H9 (cell line): ENCODE measurements around the gene HMBS. TPM values are rescaled to one million over a fixed set of nuclear protein-coding genes. Genes with fewer than 3 reads are reported as not detected.

ENCODE experiments used
- DNase-seq: peaks from one replicate; pipeline ENCODE4 v3.0.0-alpha.2; 2017
- H2AFZ ChIP-seq: one replicate; pipeline ENCODE4 v1.6.1; 2013; ENCODE audit warnings: mild to moderate bottlenecking, low read length, control low read depth, moderate library complexity
- H2AK5ac ChIP-seq: 2 replicates; pipeline ENCODE4 v1.6.1; 2013; ENCODE audit warnings: low read length, control low read depth, mixed read lengths; ENCODE audit not compliant: insufficient read length
- H2BK120ac ChIP-seq: one replicate; pipeline ENCODE4 v1.6.1; 2013; ENCODE audit warnings: low read depth, mild to moderate bottlenecking, low read length, control low read depth, inconsistent platforms; ENCODE audit not compliant: poor library complexity, severe bottlenecking
- H2BK12ac ChIP-seq: 2 replicates; pipeline ENCODE4 v1.6.1; 2013; ENCODE audit warnings: low read length, control low read depth, mixed read lengths, low read depth; ENCODE audit not compliant: insufficient read length
- H2BK15ac ChIP-seq: 2 replicates; pipeline ENCODE4 v1.6.1; 2013; ENCODE audit warnings: low read depth, low read length, control low read depth
- H2BK20ac ChIP-seq: one replicate; pipeline ENCODE4 v1.6.1; 2013; ENCODE audit warnings: low read depth, mild to moderate bottlenecking, low read length, control low read depth, inconsistent platforms; ENCODE audit not compliant: poor library complexity, severe bottlenecking
- H2BK5ac ChIP-seq: 2 replicates; pipeline ENCODE4 v1.6.1; 2013; ENCODE audit warnings: low read length, control low read depth, mixed read lengths; ENCODE audit not compliant: insufficient read length
- H3K14ac ChIP-seq: 2 replicates; pipeline ENCODE4 v1.6.1; 2013; ENCODE audit warnings: low read length, control low read depth; ENCODE audit not compliant: insufficient read depth
- H3K18ac ChIP-seq: 2 replicates; pipeline ENCODE4 v1.6.1; 2013; ENCODE audit warnings: low read depth, mild to moderate bottlenecking, mixed read lengths, low read length, control low read depth; ENCODE audit not compliant: insufficient read length
- H3K23ac ChIP-seq: 2 replicates; pipeline ENCODE4 v1.6.1; 2013; ENCODE audit warnings: low read length, control low read depth, mixed read lengths, low read depth; ENCODE audit not compliant: insufficient read length
- H3K23me2 ChIP-seq: 2 replicates; pipeline ENCODE4 v1.6.1; 2013; ENCODE audit warnings: low read depth, mild to moderate bottlenecking, mixed read lengths, low read length, control low read depth; ENCODE audit not compliant: insufficient read length, poor library complexity, severe bottlenecking
- H3K27ac ChIP-seq: 2 replicates; pipeline ENCODE4 v1.5.1; 2013; ENCODE audit warnings: low read length, control low read depth, mixed read lengths, low read depth; ENCODE audit not compliant: insufficient read length
- H3K27me3 ChIP-seq: 2 replicates; pipeline ENCODE4 v1.6.1; 2013; ENCODE audit warnings: low read length, control low read depth, inconsistent platforms; ENCODE audit not compliant: insufficient read depth
- H3K4ac ChIP-seq: 2 replicates; pipeline ENCODE4 v1.6.1; 2013; ENCODE audit warnings: low read depth, mild to moderate bottlenecking, control low read depth, inconsistent platforms, low read length, moderate library complexity
- H3K4me1 ChIP-seq: 2 replicates; pipeline ENCODE4 v1.6.1; 2013; ENCODE audit warnings: low read length, control low read depth, inconsistent platforms; ENCODE audit not compliant: insufficient read depth
- H3K4me2 ChIP-seq: 2 replicates; pipeline ENCODE4 v1.6.1; 2013; ENCODE audit warnings: low read length, control low read depth, mixed read lengths; ENCODE audit not compliant: insufficient read length, insufficient read depth
- H3K56ac ChIP-seq: 2 replicates; pipeline ENCODE4 v1.6.1; 2013; ENCODE audit warnings: low read depth, mild to moderate bottlenecking, mixed read lengths, low read length, control low read depth; ENCODE audit not compliant: insufficient read length
- H3K79me1 ChIP-seq: 2 replicates; pipeline ENCODE4 v1.6.1; 2013; ENCODE audit warnings: low read depth, mild to moderate bottlenecking, moderate library complexity, low read length, control low read depth, inconsistent platforms; ENCODE audit not compliant: insufficient read depth, poor library complexity, severe bottlenecking
- H3K79me2 ChIP-seq: 2 replicates; pipeline ENCODE4 v1.6.1; 2013; ENCODE audit warnings: low read length, control low read depth, inconsistent platforms; ENCODE audit not compliant: insufficient read depth
- H3K9ac ChIP-seq: 2 replicates; pipeline ENCODE4 v1.6.1; 2013; ENCODE audit warnings: low read length, control low read depth, mixed read lengths; ENCODE audit not compliant: insufficient read length; ENCODE audit errors: extremely low read depth
- H3K9me3 ChIP-seq: one replicate; pipeline ENCODE4 v1.6.1; 2013; ENCODE audit warnings: low read depth, low read length, inconsistent platforms; ENCODE audit not compliant: control insufficient read depth
- H3T11ph ChIP-seq: one replicate; pipeline ENCODE4 v1.6.1; 2013; ENCODE audit warnings: mild to moderate bottlenecking, low read length, control low read depth, inconsistent platforms
- H4K20me1 ChIP-seq: one replicate; pipeline ENCODE4 v1.6.1; 2013; ENCODE audit not compliant: control insufficient read depth, insufficient read length, insufficient read depth
- H4K5ac ChIP-seq: 2 replicates; pipeline ENCODE4 v1.6.1; 2013; ENCODE audit warnings: low read depth, mild to moderate bottlenecking, mixed read lengths, low read length, control low read depth; ENCODE audit not compliant: insufficient read length
- H4K8ac ChIP-seq: replicated peaks from 2 replicates; pipeline ENCODE4 v1.6.1; 2013; ENCODE audit warnings: low read length, control low read depth, mixed read lengths, low read depth; ENCODE audit not compliant: insufficient read length
- H4K91ac ChIP-seq: 2 replicates; pipeline ENCODE4 v1.6.1; 2013; ENCODE audit warnings: low read depth, mild to moderate bottlenecking, moderate library complexity, mixed read lengths, low read length, control low read depth; ENCODE audit not compliant: insufficient read length
- H3K27ac Mint-ChIP-seq, 3 experiments: 2 replicates in 2 of 3; 3 replicates in 1 of 3; pipeline ENCODE4 v1.8.0; 2020 to 2021; ENCODE audit warnings: mixed read lengths in 3 of 3, mild to moderate bottlenecking in 1 of 3, moderate library complexity in 1 of 3
- H3K27me3 Mint-ChIP-seq: 2 replicates; pipeline ENCODE4 v1.8.0; 2021; ENCODE audit warnings: low read depth, mild to moderate bottlenecking, moderate library complexity, mixed read lengths
- H3K36me3 Mint-ChIP-seq, 3 experiments: 2 replicates in 2 of 3; 3 replicates in 1 of 3; pipeline ENCODE4 v1.8.0; 2020 to 2021; ENCODE audit warnings: low read depth in 3 of 3, mixed read lengths in 3 of 3; ENCODE audit not compliant: insufficient read depth in 1 of 3
- H3K4me1 Mint-ChIP-seq, 2 experiments: 2 replicates each; pipeline ENCODE4 v1.8.0; 2020; ENCODE audit warnings: mixed read lengths in 2 of 2
- H3K4me3 Mint-ChIP-seq, 2 experiments: 2 replicates in 1 of 2; 3 replicates in 1 of 2; pipeline ENCODE4 v1.8.0; 2020 to 2021; ENCODE audit warnings: mild to moderate bottlenecking in 2 of 2, mixed read lengths in 2 of 2, moderate library complexity in 1 of 2
- H3K9me3 Mint-ChIP-seq, 2 experiments: 2 replicates in 1 of 2; 3 replicates in 1 of 2; pipeline ENCODE4 v1.8.0; 2020; ENCODE audit warnings: mild to moderate bottlenecking in 2 of 2, mixed read lengths in 2 of 2, moderate library complexity in 1 of 2
- CTCF ChIP-seq: fragments of 200-600 bp; sonication (generic); conservative IDR thresholded peaks from 3 replicates; pipeline ENCODE4 v1.8.0; 2021; ENCODE audit warnings: antibody characterized with exemption, mild to moderate bottlenecking
- WGBS: extraction: QIAGEN DNeasy Blood & Tissue Kit; methylation state at CpG from one replicate; pipeline ENCODE4 v1.1.7; 2013; ENCODE audit warnings: missing lambda C conversion rate, low lambda C conversion rate, mixed read lengths; ENCODE audit not compliant: insufficient read length; ENCODE audit errors: extremely low coverage; 5-methylcytosine and 5-hydroxymethylcytosine counted together
- total RNA-seq: library from RNA; stranded (reverse); gene quantifications from 2 replicates; pipeline ENCODE4 v1.2.1, GENCODE V29; 2021

HMBS gene
- total RNA-seq, 1 experiment from 2014 or later, result 57.7 TPM

GRCh38 chr11:119088406-119088805 is 3.7 kb downstream of the HMBS start:
- no peak overlapping the region for H3T11ph ChIP-seq
- no peaks in the 10 kb centered on the region for H3K9me3 ChIP-seq
- H4K5ac ChIP-seq, result no peak overlapping the region
- H3K4ac ChIP-seq, result no peak overlapping the region
- H4K91ac ChIP-seq, result no peak overlapping the region
- TF ChIP-seq CTCF, result no peak
- no peak overlapping the region for H3K14ac ChIP-seq
- WGBS, result no CpG with 5 or more reads among the region's 9 CpGs
- Mint-ChIP-seq H3K4me1 (peaks cover 24 to 29% of the 10 kb centered on the region in 2 experiments), H3K36me3 (peaks cover 10 to 31% (median 25%) of the 10 kb centered on the region in 3 experiments), H3K9me3 (no peaks in the 10 kb centered on the region), H3K27me3 (no peaks in the 10 kb centered on the region), H3K27ac (peak overlapping the region in 1 of 3 experiments; percentile 12; a peak in 4 of 7 replicates), H3K4me3 (no peak overlapping the region)
- H3K27me3 ChIP-seq, result no peaks in the 10 kb centered on the region
- H3K9ac ChIP-seq, result no peak overlapping the region
- H2BK15ac ChIP-seq, result no peak overlapping the region
- H2BK20ac ChIP-seq, result no peak overlapping the region
- no peaks in the 10 kb centered on the region for H4K20me1 ChIP-seq
- no peak overlapping the region for H3K18ac ChIP-seq
- H3K23ac ChIP-seq, result no peak overlapping the region
- no peak overlapping the region for H3K27ac ChIP-seq
- no peak overlapping the region for H2BK120ac ChIP-seq
- no peak overlapping the region for H3K4me2 ChIP-seq
- no peak overlapping the region for H4K8ac ChIP-seq
- H3K79me1 ChIP-seq, result no peaks in the 10 kb centered on the region
- no peak overlapping the region for H2AFZ ChIP-seq
- no peak overlapping the region for H2BK12ac ChIP-seq
- no peak overlapping the region for H2BK5ac ChIP-seq
- peaks cover 11% of the 10 kb centered on the region for H3K23me2 ChIP-seq
- H3K79me2 ChIP-seq, result peaks cover 4% of the 10 kb centered on the region; the same call in 1 of the 2 replicates
- H3K4me1 ChIP-seq, result no peaks in the 10 kb centered on the region; the same call in 1 of the 2 replicates
- no peak overlapping the region for H3K56ac ChIP-seq
- no peak for DNase-seq
- H2AK5ac ChIP-seq, result no peak overlapping the region
